Neuronal stem cell (in vitro differentiated cells): ENCODE measurements around the gene MAPKAP1.

ENCODE experiments used
- DNase-seq: peaks from one replicate; pipeline ENCODE4 v3.0.0-alpha.2; 2013; ENCODE audit warnings: low spot score
- H2AFZ ChIP-seq: one replicate; pipeline ENCODE4 v1.6.1; 2013; ENCODE audit warnings: mild to moderate bottlenecking, low read length, inconsistent platforms
- H2AK5ac ChIP-seq: 2 replicates; pipeline ENCODE4 v1.6.1; 2013; ENCODE audit warnings: low read depth, mild to moderate bottlenecking, inconsistent platforms, low read length, moderate library complexity, mixed read lengths
- H2BK120ac ChIP-seq: 2 replicates; pipeline ENCODE4 v1.6.1; 2013; ENCODE audit warnings: low read depth, mild to moderate bottlenecking, inconsistent platforms, low read length, moderate library complexity, mixed read lengths
- H2BK12ac ChIP-seq: one replicate; pipeline ENCODE4 v1.6.1; 2013; ENCODE audit warnings: low read length, inconsistent platforms
- H2BK15ac ChIP-seq: 2 replicates; pipeline ENCODE4 v1.6.1; 2013; ENCODE audit warnings: mild to moderate bottlenecking, low read length, inconsistent platforms, mixed read lengths
- H2BK5ac ChIP-seq: one replicate; pipeline ENCODE4 v1.6.1; 2013; ENCODE audit warnings: inconsistent platforms, mild to moderate bottlenecking, low read length, moderate library complexity
- H3K14ac ChIP-seq: one replicate; pipeline ENCODE4 v1.6.1; 2013; ENCODE audit warnings: low read length, inconsistent platforms
- H3K18ac ChIP-seq: 2 replicates; pipeline ENCODE4 v1.6.1; 2013; ENCODE audit warnings: low read length, inconsistent platforms
- H3K23ac ChIP-seq: 2 replicates; pipeline ENCODE4 v1.6.1; 2013; ENCODE audit warnings: low read depth, mild to moderate bottlenecking, mixed read lengths, low read length, inconsistent platforms; ENCODE audit not compliant: poor library complexity
- H3K27ac ChIP-seq: replicated peaks from 3 replicates; pipeline ENCODE4 v1.5.1; 2013; ENCODE audit warnings: low read length, inconsistent platforms
- H3K27me3 ChIP-seq, 3 experiments: 2 replicates each; pipeline ENCODE4 v1.6.1; 2013; ENCODE audit warnings: low read length in 3 of 3, mild to moderate bottlenecking in 2 of 3, inconsistent platforms in 1 of 3, low read depth in 1 of 3, mixed read lengths in 1 of 3, moderate library complexity in 1 of 3; ENCODE audit not compliant: control insufficient read depth in 3 of 3, insufficient read depth in 3 of 3
- H3K36me3 ChIP-seq, 2 donors: replicated peaks in 1 of 2; 2 replicates each; pipeline ENCODE4 v1.6.1; 2013; ENCODE audit warnings: low read length in 2 of 2; ENCODE audit not compliant: control insufficient read depth in 2 of 2, insufficient read depth in 2 of 2
- H3K4ac ChIP-seq: 2 replicates; pipeline ENCODE4 v1.6.1; 2013; ENCODE audit warnings: inconsistent platforms, mild to moderate bottlenecking, low read length, moderate library complexity
- H3K4me1 ChIP-seq, 2 donors: 1 replicate in 1 of 2; 2 replicates in 1 of 2; pipeline ENCODE4 v1.6.1; 2013; ENCODE audit warnings: low read length in 2 of 2, low read depth in 1 of 2; ENCODE audit not compliant: control insufficient read depth in 2 of 2, insufficient read depth in 1 of 2
- H3K4me2 ChIP-seq: one replicate; pipeline ENCODE4 v1.6.1; 2013; ENCODE audit warnings: mild to moderate bottlenecking, low read length, inconsistent platforms; ENCODE audit not compliant: insufficient read depth, poor library complexity, severe bottlenecking
- H3K4me3 ChIP-seq, 2 donors: 2 replicates each; pipeline ENCODE4 v1.5.1; 2013; ENCODE audit warnings: low read length in 2 of 2, mild to moderate bottlenecking in 2 of 2, inconsistent platforms in 1 of 2, moderate library complexity in 1 of 2
- H3K79me1 ChIP-seq: one replicate; pipeline ENCODE4 v1.6.1; 2013; ENCODE audit warnings: low read depth, mild to moderate bottlenecking, inconsistent platforms, low read length, moderate library complexity
- H3K9ac ChIP-seq: one replicate; pipeline ENCODE4 v1.6.1; 2013; ENCODE audit warnings: mild to moderate bottlenecking, low read depth, low read length, inconsistent platforms; ENCODE audit not compliant: poor library complexity
- H3K9me3 ChIP-seq, 2 donors: replicated peaks in 1 of 2; 2 replicates each; pipeline versions ENCODE3 to v1.6.1; 2013; ENCODE audit warnings: low read length in 2 of 2, mild to moderate bottlenecking in 2 of 2, inconsistent platforms in 1 of 2, low read depth in 1 of 2, mixed read lengths in 1 of 2, moderate library complexity in 1 of 2; ENCODE audit not compliant: control insufficient read depth in 2 of 2, insufficient read depth in 1 of 2
- H4K8ac ChIP-seq: one replicate; pipeline ENCODE4 v1.6.1; 2013; ENCODE audit warnings: low read depth, mild to moderate bottlenecking, inconsistent platforms, low read length, moderate library complexity
- H4K91ac ChIP-seq: one replicate; pipeline ENCODE4 v1.6.1; 2013; ENCODE audit warnings: low read length, low read depth, mild to moderate bottlenecking, inconsistent platforms; ENCODE audit not compliant: poor library complexity
- WGBS, 2 donors: extraction: QIAGEN DNeasy Blood & Tissue Kit; methylation state at CpG; one replicate each; pipeline ENCODE4 v1.1.7; 2013; ENCODE audit warnings: missing lambda C conversion rate in 2 of 2, mixed read lengths in 1 of 2; ENCODE audit not compliant: insufficient read length in 2 of 2, insufficient replicate concordance in 1 of 2; ENCODE audit errors: extremely low coverage in 2 of 2; 5-methylcytosine and 5-hydroxymethylcytosine counted together

MAPKAP1 gene

GRCh38 chr9:125444956-125445506 is 262.0 kb downstream of the MAPKAP1 start:
- H3K9me3 ChIP-seq: no peaks in the 10 kb centered on the region
- H3K18ac ChIP-seq: peak overlapping the region; percentile 13
- no peak overlapping the region for H3K23ac ChIP-seq
- H3K27ac ChIP-seq: no peak overlapping the region
- no peak overlapping the region for H2BK120ac ChIP-seq
- no peak overlapping the region for H3K4me3 ChIP-seq
- H3K4me1 ChIP-seq: peaks cover 22 to 23% of the 10 kb centered on the region in 2 donors
- H2BK12ac ChIP-seq: no peak overlapping the region
- no peak overlapping the region for H4K8ac ChIP-seq
- H3K36me3 ChIP-seq: peaks cover 0 to 12% of the 10 kb centered on the region in 2 donors
- H3K9ac ChIP-seq: no peak overlapping the region
- H3K4ac ChIP-seq: no peak overlapping the region
- no peak overlapping the region for H3K14ac ChIP-seq
- H4K91ac ChIP-seq: no peak overlapping the region
- no CpG with 5 or more reads among the region's 8 CpGs for WGBS, 2 donors
- H2AFZ ChIP-seq: no peak overlapping the region
- no peak for DNase-seq
- no peak overlapping the region for H2BK5ac ChIP-seq
- H2BK15ac ChIP-seq: peak overlapping the region; percentile 51
- no peak overlapping the region for H2AK5ac ChIP-seq
- no peaks in the 10 kb centered on the region for H3K27me3 ChIP-seq
- no peak overlapping the region for H3K4me2 ChIP-seq
- no peaks in the 10 kb centered on the region for H3K79me1 ChIP-seq

- H3K27ac ChIP-seq: no peak overlapping the region
- no peak overlapping the region for H2AK5ac ChIP-seq
- DNase-seq: no peak
- H4K8ac ChIP-seq: no peak overlapping the region
- H3K9me3 ChIP-seq: no peaks in the 10 kb centered on the region
- H2AFZ ChIP-seq: no peak overlapping the region
- WGBS, 2 donors: no CpG with 5 or more reads among the region's 10 CpGs
- no peak overlapping the region for H3K4me2 ChIP-seq
- no peak overlapping the region for H2BK120ac ChIP-seq
- H3K14ac ChIP-seq: no peak overlapping the region
- peak overlapping the region; percentile 25 for H3K18ac ChIP-seq
- H2BK12ac ChIP-seq: no peak overlapping the region
- no peak overlapping the region for H3K9ac ChIP-seq
- peaks cover 22 to 23% of the 10 kb centered on the region in 2 donors for H3K4me1 ChIP-seq
- H3K27me3 ChIP-seq: no peaks in the 10 kb centered on the region
- H3K23ac ChIP-seq: no peak overlapping the region
- H2BK15ac ChIP-seq: no peak overlapping the region
- H3K4me3 ChIP-seq: no peak overlapping the region
- H3K79me1 ChIP-seq: no peaks in the 10 kb centered on the region
- no peak overlapping the region for H2BK5ac ChIP-seq
- no peak overlapping the region for H4K91ac ChIP-seq
- H3K4ac ChIP-seq: no peak overlapping the region
- H3K36me3 ChIP-seq: peaks cover 1 to 18% of the 10 kb centered on the region in 2 donors
Measured at GRCh38 chr9:125444166-125444565, 262.8 kb downstream of the MAPKAP1 start.

GRCh38 chr9:125443367-125443766 is 263.6 kb downstream of the MAPKAP1 start:
- Histone ChIP-seq H2AFZ (no peak overlapping the region), H3K23ac (no peak overlapping the region), H3K4ac (no peak overlapping the region), H3K14ac (no peak overlapping the region), H3K4me1 (peaks cover 22 to 23% of the 10 kb centered on the region in 2 donors), H3K9ac (no peak overlapping the region), H3K4me2 (no peak overlapping the region), H2BK5ac (no peak overlapping the region), H3K36me3 (peaks cover 1 to 25% of the 10 kb centered on the region in 2 donors), H3K79me1 (no peaks in the 10 kb centered on the region), H3K27me3 (no peaks in the 10 kb centered on the region), H2BK120ac (no peak overlapping the region), H2AK5ac (no peak overlapping the region), H3K18ac (no peak overlapping the region), H4K8ac (no peak overlapping the region), H2BK15ac (no peak overlapping the region), H3K27ac (no peak overlapping the region), H2BK12ac (no peak overlapping the region), H3K4me3 (no peak overlapping the region), H3K9me3 (no peaks in the 10 kb centered on the region), H4K91ac (no peak overlapping the region)
- DNase-seq: no peak
- no CpG with 5 or more reads among the region's 8 CpGs for WGBS, 2 donors

GRCh38 chr9:125442452-125442851 is 264.6 kb downstream of the MAPKAP1 start:
- no peak overlapping the region for H3K18ac ChIP-seq
- H3K4me2 ChIP-seq: no peak overlapping the region
- no peak overlapping the region for H3K9ac ChIP-seq
- no peak overlapping the region for H3K27ac ChIP-seq
- no peak overlapping the region for H2BK120ac ChIP-seq
- H3K4ac ChIP-seq: no peak overlapping the region
- no peak overlapping the region for H3K14ac ChIP-seq
- no peaks in the 10 kb centered on the region for H3K27me3 ChIP-seq
- H3K9me3 ChIP-seq: no peaks in the 10 kb centered on the region
- no peak overlapping the region for H2AK5ac ChIP-seq
- no peak for DNase-seq
- H3K23ac ChIP-seq: no peak overlapping the region
- H3K4me1 ChIP-seq: peaks cover 19 to 24% of the 10 kb centered on the region in 2 donors
- peaks cover 1 to 27% of the 10 kb centered on the region in 2 donors for H3K36me3 ChIP-seq
- H2BK15ac ChIP-seq: no peak overlapping the region
- H2BK5ac ChIP-seq: no peak overlapping the region
- H4K8ac ChIP-seq: no peak overlapping the region
- no peak overlapping the region for H2BK12ac ChIP-seq
- H3K79me1 ChIP-seq: no peaks in the 10 kb centered on the region
- H4K91ac ChIP-seq: no peak overlapping the region
- no peak overlapping the region for H3K4me3 ChIP-seq
- WGBS, 2 donors: no CpG with 5 or more reads among the region's 5 CpGs
- no peak overlapping the region for H2AFZ ChIP-seq
